Measurements from ENCODE around the gene METTL6.
"Not testable (repeated sequence)": the region's sequence is repeated elsewhere in the genome, so short reads cannot be mapped to it uniquely, and the experiment has no call there.

The METTL6 gene

GRCh38 chr3:15375461-15376000, 51.8 kb downstream of the METTL6 start:
- Histone ChIP-seq H3K9me3 (ENCODE audit: control insufficient read depth, low read length) (no peaks in the 10 kb centered on the region), H3K27me3 (ENCODE audit: control insufficient read depth, insufficient read depth, low read length) (no peaks in the 10 kb centered on the region), H3K9ac (no peak overlapping the region), H2AFZ (no peak overlapping the region), H3K4me1 (peaks cover 3% of the 10 kb centered on the region), H3K36me3 (ENCODE audit: control insufficient read depth, insufficient read depth, low read length) (no peaks in the 10 kb centered on the region), H3K4me3 (ENCODE audit: low read depth, low read length) (no peak overlapping the region), H3K27ac (no peak overlapping the region), H3K79me2 (no peaks in the 10 kb centered on the region), H3K4me2 (ENCODE audit: low read length) (no peak overlapping the region)
- no peak for TF ChIP-seq CTCF (IDR thresholded peaks at IDR 0.05)

DNA sequence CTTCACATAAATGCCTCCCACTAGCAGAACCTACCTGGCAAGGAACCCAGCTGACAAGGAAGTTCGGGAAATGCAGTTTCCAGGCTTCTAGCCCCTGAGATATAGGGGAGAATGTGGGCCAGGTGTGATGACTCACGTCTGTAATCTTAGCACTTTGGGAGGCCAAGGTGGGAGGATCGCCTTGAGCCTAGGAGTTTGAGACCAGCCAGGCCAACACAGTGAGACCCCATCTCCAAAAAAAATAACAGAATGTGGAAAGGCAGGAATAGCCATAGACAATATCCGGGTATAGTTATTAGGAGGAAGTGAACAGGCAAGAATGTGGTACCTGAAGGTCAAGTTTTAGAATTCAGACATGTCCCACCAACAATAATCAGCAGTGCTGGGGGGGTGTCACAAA, 54.4 kb downstream of the METTL6 start:
- Histone ChIP-seq H3K79me2 (no peaks in the 10 kb centered on the region), H3K4me3 (ENCODE audit: low read depth, low read length) (no peak overlapping the region), H3K4me2 (ENCODE audit: low read length) (no peak overlapping the region), H3K4me1 (peaks cover 1% of the 10 kb centered on the region), H3K36me3 (ENCODE audit: control insufficient read depth, insufficient read depth, low read length) (no peaks in the 10 kb centered on the region), H3K27ac (no peak overlapping the region), H2AFZ (no peak overlapping the region), H3K9ac (no peak overlapping the region), H3K9me3 (ENCODE audit: control insufficient read depth, low read length) (no peaks in the 10 kb centered on the region), H3K27me3 (ENCODE audit: control insufficient read depth, insufficient read depth, low read length) (no peaks in the 10 kb centered on the region)
- no peak for TF ChIP-seq CTCF (IDR thresholded peaks at IDR 0.05)

DNA sequence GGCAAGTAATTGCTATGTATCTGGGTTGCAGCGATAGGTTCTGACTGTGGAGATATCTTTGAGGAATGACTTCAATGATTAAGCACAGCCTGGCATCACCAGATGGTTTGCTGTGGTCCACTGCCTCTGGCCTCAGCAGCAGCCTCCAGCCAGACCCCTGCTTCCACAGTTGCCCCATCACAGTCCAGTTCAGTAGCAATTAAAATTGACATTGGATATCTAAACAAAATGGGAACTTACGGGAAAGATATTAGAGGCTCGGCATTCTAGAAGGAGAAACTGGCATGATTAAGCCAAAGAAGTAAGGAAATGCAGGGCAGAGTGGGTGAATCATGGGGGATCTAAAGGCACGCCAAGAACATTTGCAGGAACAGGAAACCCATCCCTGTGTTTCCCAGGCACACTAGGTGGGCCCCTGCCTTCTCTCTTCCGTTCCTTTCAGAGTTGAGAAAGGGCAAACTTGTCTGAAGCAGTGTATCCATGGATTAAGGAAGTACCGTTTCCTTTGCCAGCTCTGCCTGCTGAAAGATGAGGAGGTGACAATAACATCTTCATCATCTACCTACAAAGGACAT, 58.7 kb downstream of the METTL6 start:
- H3K9ac ChIP-seq, result no peak overlapping the region
- peak overlapping the region; percentile 15 for H3K27ac ChIP-seq
- H2AFZ ChIP-seq, result no peak overlapping the region
- TF ChIP-seq CTCF (IDR thresholded peaks at IDR 0.05), result no peak
- H3K36me3 ChIP-seq (ENCODE audit: control insufficient read depth, insufficient read depth, low read length), result no peaks in the 10 kb centered on the region
- no peaks in the 10 kb centered on the region for H3K27me3 ChIP-seq (ENCODE audit: control insufficient read depth, insufficient read depth, low read length)
- no peaks in the 10 kb centered on the region for H3K9me3 ChIP-seq (ENCODE audit: control insufficient read depth, low read length)
- no peak overlapping the region for H3K4me2 ChIP-seq (ENCODE audit: low read length)
- H3K79me2 ChIP-seq, result no peaks in the 10 kb centered on the region
- H3K4me1 ChIP-seq, result peaks cover 3% of the 10 kb centered on the region
- no peak overlapping the region for H3K4me3 ChIP-seq (ENCODE audit: low read depth, low read length)

- no peak overlapping the region for H3K4me3 ChIP-seq (ENCODE audit: low read depth, low read length)
- H3K9ac ChIP-seq, result no peak overlapping the region
- H2AFZ ChIP-seq, result no peak overlapping the region
- H3K79me2 ChIP-seq, result no peaks in the 10 kb centered on the region
- H3K9me3 ChIP-seq (ENCODE audit: control insufficient read depth, low read length), result no peaks in the 10 kb centered on the region
- no peaks in the 10 kb centered on the region for H3K36me3 ChIP-seq (ENCODE audit: control insufficient read depth, insufficient read depth, low read length)
- H3K27me3 ChIP-seq (ENCODE audit: control insufficient read depth, insufficient read depth, low read length), result no peaks in the 10 kb centered on the region
- H3K27ac ChIP-seq, result no peak overlapping the region
- peaks cover 3% of the 10 kb centered on the region for H3K4me1 ChIP-seq
- TF ChIP-seq CTCF (IDR thresholded peaks at IDR 0.05), result no peak
- H3K4me2 ChIP-seq (ENCODE audit: low read length), result no peak overlapping the region
Measured at GRCh38 chr3:15367059-15367458, 60.3 kb downstream of the METTL6 start.

- not testable (repeated sequence) for H3K9ac ChIP-seq
Measured at GRCh38 chr3:15364078-15364477, 63.3 kb downstream of the METTL6 start.

More at GRCh38 chr3:15364078-15364477, 63.3 kb downstream of the METTL6 start:
- not testable (repeated sequence) for H3K27me3 ChIP-seq (ENCODE audit: control insufficient read depth, insufficient read depth, low read length); H3K79me2 ChIP-seq; H2AFZ ChIP-seq; H3K4me1 ChIP-seq; H3K27ac ChIP-seq; H3K9me3 ChIP-seq (ENCODE audit: control insufficient read depth, low read length); H3K4me2 ChIP-seq (ENCODE audit: low read length); H3K36me3 ChIP-seq (ENCODE audit: control insufficient read depth, insufficient read depth, low read length); H3K4me3 ChIP-seq (ENCODE audit: low read depth, low read length)
